Astrocyte of the cerebellum (primary cell): ENCODE data around the gene XIRP2.

Source experiments
- DNase-seq: peaks from one replicate; pipeline ENCODE4 v3.0.0-alpha.2; 2011; ENCODE audit warnings: low read depth
- H3K4me3 ChIP-seq: 2 replicates; pipeline ENCODE4 v1.5.1; 2011; ENCODE audit warnings: mild to moderate bottlenecking, low read depth, low read length, moderate library complexity
- CTCF ChIP-seq: IDR thresholded peaks from 2 replicates; pipeline ENCODE4 v1.5.1; 2012; ENCODE audit warnings: low read length, low read depth, moderate library complexity, mild to moderate bottlenecking; ENCODE audit errors: missing control alignments
- in situ Hi-C: cut with HindIII; loops from 2 replicates; pipeline ENCODE4 v1.10.0; 2017; ENCODE audit warnings: low sequenced_read_pairs

XIRP2 gene

GRCh38 chr2:167292430-167293171, 404.3 kb downstream of the XIRP2 start, which contains the start of gene B3GALT1:
TSS of gene B3GALT1 (plus strand) at chr2:167293001.
- peak; percentile 86 for DNase-seq
- H3K4me3 ChIP-seq: peak within 1 kb of the TSS; percentile 62
- in situ Hi-C loops: no loop called here
- TF ChIP-seq CTCF: peak; percentile 49

DNA sequence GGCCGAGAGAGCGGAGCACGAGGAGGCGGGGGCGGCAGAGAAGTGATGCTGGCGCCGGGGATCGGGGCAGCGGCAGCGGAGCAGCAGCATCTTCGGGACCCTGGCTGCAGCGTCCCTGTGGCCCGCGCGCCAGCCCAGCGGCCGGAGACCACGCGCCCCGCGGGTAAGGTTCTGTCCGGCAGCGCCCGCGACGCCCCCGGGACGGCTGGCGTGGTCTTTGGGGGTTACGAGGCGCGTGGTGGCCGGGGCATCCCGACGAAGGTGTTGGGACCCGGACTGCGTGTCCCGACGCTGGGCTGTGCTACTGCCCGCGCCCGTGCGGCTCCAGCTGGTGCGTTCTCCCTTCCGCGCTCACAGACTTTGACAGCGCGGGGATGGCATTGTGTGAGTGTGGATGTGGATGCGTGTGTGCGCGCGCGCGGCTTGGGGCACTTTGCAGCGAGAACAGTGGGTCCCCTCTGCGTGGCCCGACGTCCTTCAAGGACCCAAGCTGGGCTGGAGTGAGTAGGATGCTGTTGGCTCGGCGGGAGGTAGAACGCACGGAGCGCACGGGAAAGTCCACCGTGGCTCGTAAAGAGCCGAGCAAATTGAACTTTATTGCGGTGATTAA, 405.0 kb downstream of the XIRP2 start:
- no peak for DNase-seq
- in situ Hi-C loops: no loop called here
- no peak for TF ChIP-seq CTCF
- H3K4me3 ChIP-seq: peak overlapping the region; percentile 62

GRCh38 chr2:167293943-167294775, 405.9 kb downstream of the XIRP2 start:
- peak overlapping the region; percentile 62 for H3K4me3 ChIP-seq
- no peak for DNase-seq
- in situ Hi-C loops: no loop called here
- peak; percentile 11 for TF ChIP-seq CTCF

GRCh38 chr2:167294776-167295140, 406.5 kb downstream of the XIRP2 start:
- peak overlapping the region; percentile 62 for H3K4me3 ChIP-seq
- in situ Hi-C loops: no loop called here
- no peak for TF ChIP-seq CTCF
- peak; percentile 22 for DNase-seq

GRCh38 chr2:167297292-167297691, 409.0 kb downstream of the XIRP2 start:
- in situ Hi-C loops: no loop called here
- H3K4me3 ChIP-seq: no peak overlapping the region
- no peak for DNase-seq
- TF ChIP-seq CTCF: no peak

DNA sequence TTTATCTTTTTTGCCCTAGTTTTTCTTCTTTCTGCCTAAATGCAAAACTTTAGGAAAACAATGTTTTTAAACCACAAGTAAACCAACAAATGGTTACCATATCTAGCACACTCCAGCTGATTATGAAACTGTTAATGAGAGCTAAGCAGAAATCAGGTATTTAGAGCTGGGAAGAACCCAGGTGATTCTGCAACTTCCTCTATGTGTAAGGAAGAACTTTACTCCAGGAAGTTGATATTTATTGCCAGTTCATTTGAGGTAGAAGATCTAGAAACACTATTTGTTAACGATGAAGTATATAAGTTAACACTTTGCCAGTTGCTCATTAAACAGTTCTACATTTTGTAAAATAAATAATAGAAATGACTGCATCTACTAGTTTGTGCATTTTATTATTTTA, 409.7 kb downstream of the XIRP2 start:
- no peak for DNase-seq
- no peak overlapping the region for H3K4me3 ChIP-seq
- in situ Hi-C loops: no loop called here
- no peak for TF ChIP-seq CTCF
